Stimulated activated CD8-positive, alpha-beta memory T cell treated with anti-CD3 and anti-CD28 coated beads, Interleukin-7, amount 100 ng/mL, for 24 hours (primary cell): ENCODE data around the gene COX6A2.

ENCODE experiments used
- DNase-seq: peaks from one replicate; pipeline ENCODE4 v3.0.0-alpha.2; 2020; ENCODE audit warnings: low read depth

COX6A2 gene

DNA sequence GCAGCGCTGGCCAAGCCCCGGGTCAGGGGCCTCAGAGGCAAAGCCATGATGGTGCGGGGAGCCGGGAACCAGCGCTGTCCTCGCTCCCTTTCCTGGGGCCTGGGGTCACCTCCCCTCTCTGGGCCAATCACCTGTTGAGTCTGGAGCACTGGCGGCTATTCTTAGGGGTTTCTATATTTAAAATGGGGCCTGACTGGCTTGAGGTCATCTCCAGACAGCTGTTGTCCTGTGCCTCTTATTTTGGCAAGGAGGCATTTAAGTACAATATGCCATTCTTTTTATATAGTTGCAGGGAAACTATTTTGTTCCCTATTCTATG, at the start of gene COX6A2:
TSS of gene COX6A2 (minus strand) at position 82 of the 319 bp plus-strand sequence. CDS start at position 47, 35 bp downstream.
- DNase-seq = no peak

GRCh38 chr16:31477220-31478216, 49.4 kb upstream of the COX6A2 start:
- DNase-seq = no peak

GRCh38 chr16:31476303-31477219, 48.4 kb upstream of the COX6A2 start:
- DNase-seq = peak; percentile 81

GRCh38 chr16:31475946-31476302, 47.8 kb upstream of the COX6A2 start:
- no peak for DNase-seq

DNA sequence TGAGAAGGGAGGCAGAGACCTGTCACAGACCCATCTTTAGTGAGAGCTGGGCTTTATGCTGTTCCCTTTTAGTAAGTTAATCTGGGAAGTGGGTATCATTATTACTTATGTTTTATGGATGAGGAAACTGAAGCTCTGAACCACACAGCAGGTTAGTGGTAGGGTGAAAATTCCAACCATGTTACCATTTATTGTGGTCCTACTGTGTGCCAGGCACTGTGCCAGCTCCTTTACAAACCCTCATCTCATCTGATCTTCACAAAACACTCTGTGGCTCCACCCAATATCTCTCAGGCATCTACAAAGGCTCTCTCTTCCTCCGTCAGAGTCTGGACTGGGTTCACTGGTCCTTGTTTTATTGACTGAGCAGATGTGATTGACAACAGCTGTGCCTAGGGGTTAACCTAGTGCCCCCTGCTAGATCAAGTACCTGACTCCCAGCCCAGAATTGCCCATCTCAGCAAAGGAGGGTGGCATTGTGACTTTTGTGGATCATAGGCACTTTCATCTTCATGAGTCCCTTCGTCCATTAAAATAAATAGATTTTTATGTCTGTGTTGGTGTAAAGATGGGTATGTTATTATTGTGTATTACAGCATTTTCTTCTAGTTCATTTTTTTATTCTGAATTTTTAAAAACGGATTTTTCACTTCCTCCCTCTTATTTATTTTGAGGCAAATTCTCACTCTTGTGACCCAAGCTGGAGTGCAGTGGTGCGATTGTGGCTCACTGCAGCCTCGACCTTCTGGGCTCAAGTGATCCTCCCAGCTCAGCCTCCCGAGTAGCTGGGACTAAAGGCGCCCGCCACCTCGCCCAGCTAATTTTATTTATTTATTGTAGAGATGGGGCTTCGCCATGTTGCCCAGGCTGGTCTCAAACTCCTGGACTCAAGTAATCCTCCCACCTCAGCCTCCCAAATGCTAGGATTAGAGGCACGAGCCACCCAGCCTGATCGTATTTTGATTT, 46.9 kb upstream of the COX6A2 start:
- no peak for DNase-seq

DNA sequence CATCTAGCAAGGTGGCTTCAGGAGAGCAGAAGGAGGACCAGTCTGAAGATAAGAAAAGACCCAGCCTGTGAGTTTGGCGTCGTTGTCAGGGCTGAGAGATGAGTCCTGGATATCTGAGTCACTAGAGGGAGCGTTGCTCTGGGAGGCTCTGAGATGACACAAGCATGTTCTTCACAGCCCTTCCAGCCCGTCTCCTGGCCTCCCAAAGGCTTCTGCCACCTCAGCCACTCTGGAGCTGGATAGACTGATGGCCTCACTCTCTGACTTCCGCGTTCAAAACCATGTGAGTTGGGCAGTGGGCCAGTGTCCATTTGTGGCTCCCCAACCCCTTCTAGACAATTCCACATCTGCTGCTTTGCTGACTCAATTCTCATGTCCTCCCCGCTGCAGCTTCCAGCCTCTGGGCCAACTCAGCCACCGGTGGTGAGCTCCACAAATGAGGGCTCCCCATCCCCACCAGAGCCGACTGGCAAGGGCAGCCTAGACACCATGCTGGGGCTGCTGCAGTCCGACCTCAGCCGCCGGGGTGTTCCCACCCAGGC, 46.1 kb upstream of the COX6A2 start:
- no peak for DNase-seq

- DNase-seq = no peak
Measured at GRCh38 chr16:31473264-31473984, 45.3 kb upstream of the COX6A2 start.

GRCh38 chr16:31472709-31473203, 44.6 kb upstream of the COX6A2 start:
- no peak for DNase-seq

- DNase-seq = no peak
Measured at GRCh38 chr16:31471875-31472708, 43.9 kb upstream of the COX6A2 start, which contains the start of gene TGFB1I1. TSS of gene TGFB1I1 (plus strand) at chr16:31472152. CDS start at chr16:31472189, 37 bp downstream.

DNA sequence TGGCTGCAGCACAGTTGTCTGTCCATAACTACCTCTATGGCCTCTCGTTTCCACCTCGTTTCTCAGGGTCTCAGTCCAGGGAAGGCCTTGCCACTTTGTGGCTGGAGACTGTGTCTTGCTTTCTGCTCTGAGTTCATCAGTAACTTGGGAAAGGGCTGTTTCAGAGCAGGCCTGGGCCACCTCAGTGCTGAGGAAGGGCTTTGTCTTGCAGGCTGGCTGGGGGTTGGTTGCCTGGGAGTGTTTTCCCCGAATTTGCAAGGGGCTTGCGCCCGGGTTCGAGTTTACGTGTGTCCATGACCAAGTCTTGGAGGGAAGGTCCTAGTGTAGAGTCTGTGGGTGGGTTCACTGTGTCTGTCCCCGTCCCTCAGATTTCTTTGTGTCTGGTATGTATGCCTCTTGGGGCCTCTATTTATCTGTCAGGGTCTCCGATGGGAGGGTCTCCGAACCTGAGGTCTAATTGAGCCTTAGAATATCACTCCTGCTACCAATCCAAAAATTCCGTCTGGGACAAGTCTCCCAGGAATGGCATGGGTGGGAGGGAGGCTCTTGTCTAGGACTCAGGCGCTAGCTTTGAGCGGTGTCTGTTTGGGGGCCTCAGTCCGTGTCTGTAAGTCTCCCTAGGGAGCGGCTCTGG, 43.2 kb upstream of the COX6A2 start:
- DNase-seq = no peak

GRCh38 chr16:31470615-31471014, 42.5 kb upstream of the COX6A2 start:
- no peak for DNase-seq

DNA sequence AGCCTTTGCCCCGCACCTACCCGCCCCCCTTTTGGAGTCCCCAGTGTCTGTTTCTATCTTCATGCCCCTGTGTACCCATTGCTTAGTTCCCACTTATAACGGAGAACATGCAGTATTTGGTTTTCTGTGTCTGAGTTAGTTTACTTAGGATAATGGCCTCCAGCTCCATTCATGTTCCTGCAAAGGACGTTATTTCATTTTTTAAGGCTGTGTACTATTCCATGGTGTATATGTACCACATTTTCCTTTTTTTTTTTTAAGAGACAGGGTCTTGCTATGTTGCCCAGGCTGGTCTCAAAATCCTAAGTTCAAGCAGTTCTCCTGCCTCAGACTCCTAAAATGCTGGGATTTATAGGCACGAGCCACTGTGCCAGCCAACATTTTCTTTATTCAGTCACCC, 39.7 kb upstream of the COX6A2 start:
- DNase-seq = no peak

GRCh38 chr16:31467151-31467773, 39.1 kb upstream of the COX6A2 start:
- DNase-seq = no peak

DNA sequence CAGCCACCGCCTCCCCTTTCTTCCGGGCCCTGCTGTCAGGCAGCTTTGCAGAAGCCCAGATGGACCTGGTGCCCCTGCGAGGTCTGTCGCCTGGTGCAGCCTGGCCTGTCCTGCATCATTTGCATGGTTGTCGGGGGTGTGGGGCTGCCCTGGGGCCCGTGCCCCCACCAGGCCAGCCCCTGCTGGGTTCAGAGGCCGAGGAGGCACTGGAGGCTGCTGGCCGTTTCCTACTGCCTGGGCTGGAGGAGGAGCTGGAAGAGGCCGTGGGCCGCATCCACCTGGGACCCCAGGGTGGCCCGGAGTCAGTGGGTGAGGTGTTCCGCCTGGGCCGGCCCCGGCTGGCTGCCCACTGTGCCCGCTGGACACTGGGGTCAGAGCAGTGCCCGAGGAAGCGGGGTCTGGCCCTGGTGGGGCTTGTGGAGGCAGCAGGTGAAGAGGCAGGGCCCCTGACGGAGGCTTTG, 38.3 kb upstream of the COX6A2 start:
- no peak for DNase-seq

GRCh38 chr16:31465788-31466370, 37.7 kb upstream of the COX6A2 start:
- no peak for DNase-seq

GRCh38 chr16:31464781-31465260, 36.7 kb upstream of the COX6A2 start:
- DNase-seq = no peak

DNA sequence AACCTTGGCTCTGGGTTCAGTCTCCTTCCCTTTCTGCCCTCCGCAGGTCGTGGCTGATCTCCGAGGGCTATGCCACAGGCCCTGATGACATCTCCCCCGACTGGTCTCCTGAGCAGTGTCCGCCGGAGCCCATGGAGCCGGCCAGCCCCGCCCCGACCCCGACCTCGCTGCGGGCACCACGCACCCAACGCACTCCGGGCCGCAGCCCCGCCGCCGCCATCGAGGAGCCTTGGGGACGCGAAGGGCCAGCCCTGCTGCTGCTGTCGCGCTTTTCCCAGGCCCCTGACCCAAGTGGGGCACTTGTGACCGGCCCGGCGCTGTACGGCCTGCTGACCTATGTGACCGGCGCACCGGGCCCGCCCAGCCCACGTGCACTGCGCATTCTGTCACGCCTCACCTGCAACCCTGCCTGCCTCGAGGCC, 36.2 kb upstream of the COX6A2 start:
- no peak for DNase-seq
